HG02678 (cell line): ENCODE measurements around the gene S100A9.

Experiments used
- ATAC-seq: cut with Tn5 transposase; IDR thresholded peaks from one replicate; pipeline ENCODE4 v1.9.1; 2021; ENCODE audit warnings: mild to moderate bottlenecking, moderate library complexity; ENCODE audit not compliant: unreplicated experiment

S100A9 gene

GRCh38 chr1:153387001-153387400 lies 29.3 kb downstream of the S100A9 start:
- no peak for ATAC-seq

- no peak for ATAC-seq
Observed at GRCh38 chr1:153387785-153388184, 30.1 kb downstream of the S100A9 start.

- ATAC-seq: no peak
Observed at GRCh38 chr1:153389401-153389800, 31.7 kb downstream of the S100A9 start.

- no peak for ATAC-seq
Observed at GRCh38 chr1:153389973-153390879, 32.6 kb downstream of the S100A9 start.

- no peak for ATAC-seq
Observed at GRCh38 chr1:153390938-153391710, 33.5 kb downstream of the S100A9 start, which contains the start of gene S100A8. Gene S100A8, minus strand, starts transcription at chr1:153391073. Its CDS starts 538 bp downstream, at chr1:153390535.

- ATAC-seq: no peak
Observed at GRCh38 chr1:153392258-153392657, 34.6 kb downstream of the S100A9 start.

GRCh38 chr1:153392822-153393221 lies 35.2 kb downstream of the S100A9 start:
- no peak for ATAC-seq

- ATAC-seq: no peak
Observed at GRCh38 chr1:153393926-153394325, 36.3 kb downstream of the S100A9 start.

- ATAC-seq: no peak
Observed at GRCh38 chr1:153394391-153394790, 36.7 kb downstream of the S100A9 start.

GRCh38 chr1:153395136-153395685 lies 37.6 kb downstream of the S100A9 start:
- ATAC-seq: no peak

- no peak for ATAC-seq
Observed at GRCh38 chr1:153395776-153396175, 38.1 kb downstream of the S100A9 start.

GRCh38 chr1:153396461-153396860 lies 38.8 kb downstream of the S100A9 start:
- no peak for ATAC-seq

GRCh38 chr1:153397051-153397923 lies 39.6 kb downstream of the S100A9 start:
- ATAC-seq: no peak

- no peak for ATAC-seq
Observed at GRCh38 chr1:153397924-153398651, 40.4 kb downstream of the S100A9 start.

- no peak for ATAC-seq
Observed at GRCh38 chr1:153399401-153400055, 41.9 kb downstream of the S100A9 start.

GRCh38 chr1:153400244-153400643 lies 42.6 kb downstream of the S100A9 start:
- no peak for ATAC-seq

- no peak for ATAC-seq
Observed at GRCh38 chr1:153401461-153401860, 43.8 kb downstream of the S100A9 start.

GRCh38 chr1:153402226-153402625 lies 44.6 kb downstream of the S100A9 start:
- ATAC-seq: no peak

GRCh38 chr1:153403421-153404085 lies 45.9 kb downstream of the S100A9 start:
- no peak for ATAC-seq
